COR-L47 (cell line): ENCODE data around the gene CC2D2A.

Experiments
- DNase-seq: peaks from one replicate; lab custom pipeline; 2025; lab: John Stamatoyannopoulos, UW

Gene CC2D2A

DNA sequence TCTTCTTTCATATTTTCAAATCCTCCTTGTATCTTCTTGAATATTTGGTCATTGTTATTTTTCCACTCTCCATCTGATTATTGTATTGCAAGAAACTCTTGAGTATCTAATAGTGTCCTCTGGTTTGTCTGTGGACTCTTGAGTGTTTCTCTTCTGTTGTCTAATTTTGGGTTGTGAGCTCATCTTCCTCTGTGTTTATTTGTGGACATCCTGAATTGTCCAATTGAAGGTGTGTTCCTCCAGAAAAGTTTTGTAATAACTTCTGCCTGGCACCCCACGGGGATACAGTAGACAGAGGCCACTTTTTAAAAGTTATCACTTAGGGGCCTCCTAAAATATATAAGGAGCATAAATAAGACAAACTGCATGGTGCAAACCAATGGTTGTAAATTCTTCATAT, 3.1 kb upstream of the CC2D2A start:
- no peak for DNase-seq

DNA sequence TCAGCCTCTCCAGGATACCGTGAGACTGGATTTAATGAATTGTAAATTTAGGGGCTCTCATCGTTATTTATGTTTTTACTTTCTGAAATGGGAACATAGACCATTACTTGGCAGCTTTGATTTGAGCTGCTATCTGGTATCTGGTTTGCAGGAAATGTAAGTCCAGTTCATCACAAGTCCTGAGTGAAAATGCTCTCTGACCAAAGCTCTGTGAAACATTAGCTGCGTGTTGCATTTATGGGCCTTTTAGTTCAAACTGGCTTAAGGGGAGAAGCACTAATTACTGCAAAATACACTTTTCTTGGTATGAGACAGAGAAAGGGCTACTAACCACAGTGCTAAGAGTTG, 420 bp downstream of the CC2D2A start:
- no peak for DNase-seq

- DNase-seq, result no peak
Measured at GRCh38 chr4:15476396-15476795, 6.7 kb downstream of the CC2D2A start.

- DNase-seq, result no peak
Measured at GRCh38 chr4:15478724-15479088, 9.0 kb downstream of the CC2D2A start.

- DNase-seq, result peak; percentile 74
Measured at GRCh38 chr4:15479089-15479912, 9.6 kb downstream of the CC2D2A start.

DNA sequence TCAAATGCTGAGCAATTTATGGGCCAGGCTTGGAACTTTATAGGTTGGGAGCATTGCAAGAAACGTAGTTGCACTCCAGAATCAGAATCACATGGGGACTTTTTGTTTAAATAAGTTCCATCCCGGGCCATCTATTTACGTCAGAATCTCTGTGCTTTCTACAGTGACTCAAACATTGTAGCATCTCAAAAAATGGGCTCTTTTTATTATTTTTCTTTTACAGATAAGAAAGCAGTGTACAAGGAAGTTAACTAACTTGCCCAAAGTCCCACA, 10.2 kb downstream of the CC2D2A start:
- DNase-seq, result no peak

DNA sequence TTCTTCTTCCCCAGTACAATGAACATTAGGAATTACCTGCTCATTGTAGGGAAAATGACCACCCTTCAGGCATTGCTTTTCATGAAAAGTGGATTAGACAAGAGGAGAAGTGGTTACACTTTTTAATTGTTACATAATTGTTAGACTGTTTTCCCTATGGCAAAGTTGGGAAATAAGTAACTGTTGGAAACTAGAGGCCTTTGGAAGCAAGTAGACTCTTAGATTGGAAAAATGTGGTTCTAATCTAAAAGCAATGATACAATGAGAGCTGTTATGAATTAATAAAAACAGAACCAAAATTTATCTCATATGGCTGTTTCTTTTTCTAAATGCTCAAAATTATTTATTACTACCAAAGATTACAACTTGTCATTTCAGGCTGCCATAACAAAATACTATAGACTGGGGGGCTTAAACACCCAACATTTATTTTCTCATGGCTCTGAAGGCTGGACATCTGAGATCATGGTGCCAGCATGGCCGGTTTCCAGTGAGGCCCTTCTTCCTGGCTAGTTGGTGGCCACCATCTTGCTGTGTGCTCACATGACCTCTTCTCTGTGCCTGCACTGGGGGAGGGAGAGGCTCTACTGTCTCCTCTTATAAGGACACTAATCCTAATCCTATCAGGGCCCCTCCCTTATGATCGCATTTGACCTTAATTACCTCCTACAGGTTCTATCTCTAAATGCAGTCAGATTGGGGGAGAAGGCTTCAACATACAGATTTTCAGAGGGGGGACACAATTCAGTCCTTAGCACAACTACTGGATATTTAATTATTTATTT, 12.5 kb downstream of the CC2D2A start:
- DNase-seq, result no peak

- DNase-seq, result no peak
Measured at GRCh38 chr4:15482842-15483241, 13.2 kb downstream of the CC2D2A start.

GRCh38 chr4:15488136-15488535, 18.5 kb downstream of the CC2D2A start:
- no peak for DNase-seq

DNA sequence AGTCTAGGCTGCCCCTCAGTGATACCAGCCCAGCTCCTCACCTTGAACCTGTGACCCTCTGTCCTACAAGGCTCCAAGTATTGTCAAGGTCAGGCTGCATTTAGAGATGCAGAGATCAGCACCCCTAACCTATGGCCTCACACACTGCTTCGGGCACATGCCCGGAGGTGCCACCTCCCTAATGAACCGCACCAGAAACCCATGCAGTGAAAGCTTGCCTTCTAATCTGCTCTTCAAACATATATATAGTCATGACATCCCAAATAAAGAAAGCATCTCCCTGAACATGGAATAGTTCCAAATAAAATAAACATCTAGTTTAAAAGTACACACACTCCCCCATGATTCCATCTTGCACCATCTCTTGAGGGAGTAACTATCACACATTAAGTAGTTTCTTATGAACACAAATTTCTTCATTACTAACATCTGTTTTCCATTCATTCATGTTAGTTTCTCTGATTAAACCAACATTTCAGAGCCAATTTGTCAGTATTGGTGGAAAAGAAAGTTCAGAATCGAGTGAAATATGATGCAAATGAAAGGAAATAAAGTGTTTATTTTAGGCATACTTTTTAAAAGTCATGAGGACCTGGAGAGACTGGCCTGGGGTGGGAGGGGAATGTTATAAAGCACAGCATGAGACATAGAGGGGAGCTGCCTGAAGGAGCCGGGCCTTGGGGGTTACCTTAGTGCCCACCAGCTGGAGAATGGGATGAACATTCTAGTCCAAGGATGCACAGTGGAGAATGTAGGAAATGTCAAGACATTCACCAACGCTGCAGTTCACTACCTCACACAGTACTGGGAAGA, 19.2 kb downstream of the CC2D2A start:
- DNase-seq, result no peak

DNA sequence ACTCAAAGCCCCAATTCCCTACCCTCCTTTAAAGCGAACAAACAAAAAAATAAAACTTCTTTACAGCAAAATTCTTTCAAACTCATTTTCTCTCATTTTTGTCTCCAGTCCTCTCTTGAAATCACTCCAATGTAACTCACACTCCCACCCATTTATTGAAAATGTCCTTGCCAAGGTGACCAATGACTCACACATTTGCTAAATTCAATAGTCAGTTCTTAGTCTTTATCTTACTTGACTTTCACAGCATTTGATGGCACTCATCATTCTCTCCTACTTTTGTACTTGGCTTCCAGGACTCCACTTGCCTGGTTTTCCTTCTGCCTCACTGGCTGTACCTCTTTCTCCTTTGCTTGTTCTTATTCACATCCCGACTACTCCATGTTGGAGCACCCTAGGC, 19.9 kb downstream of the CC2D2A start:
- DNase-seq, result no peak

DNA sequence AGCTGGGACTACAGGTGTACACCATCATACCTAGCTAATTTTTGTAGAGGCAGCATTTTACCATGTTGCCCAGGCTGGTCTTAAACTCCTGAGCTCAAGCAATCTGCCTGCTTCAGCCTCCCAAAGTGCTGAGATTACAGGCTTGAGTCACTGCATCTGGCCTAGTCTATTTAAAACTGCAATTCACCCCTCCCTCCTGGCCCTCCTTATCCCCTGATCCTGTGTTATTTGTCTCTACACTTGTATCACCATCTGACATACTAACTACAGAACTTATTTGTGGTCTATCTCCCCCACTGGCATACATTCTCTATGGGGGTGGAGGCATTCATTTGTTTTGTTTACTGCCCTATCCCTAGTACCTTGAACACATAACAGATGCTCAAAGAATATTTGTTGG, 23.7 kb downstream of the CC2D2A start:
- DNase-seq, result no peak

DNA sequence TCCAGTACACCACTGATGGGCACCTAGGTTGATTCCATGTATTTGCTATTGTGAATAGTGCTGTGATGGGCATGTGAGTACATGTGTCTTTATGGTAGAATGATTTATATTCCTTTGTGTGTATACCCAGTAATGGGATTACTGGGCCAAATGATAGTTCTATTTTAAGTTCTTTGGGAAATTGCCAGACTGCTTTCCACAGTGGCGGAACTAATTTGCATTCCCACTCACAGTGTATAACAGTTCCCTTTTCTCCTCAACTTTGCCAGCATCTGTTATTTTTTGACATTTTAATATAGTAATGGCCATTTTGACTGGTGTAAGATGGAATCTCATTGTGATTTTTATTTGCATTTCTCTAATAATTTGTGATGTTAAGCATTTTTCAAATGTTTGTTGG, 25.9 kb downstream of the CC2D2A start:
- DNase-seq, result no peak

- no peak for DNase-seq
Measured at GRCh38 chr4:15498356-15498755, 28.7 kb downstream of the CC2D2A start.

DNA sequence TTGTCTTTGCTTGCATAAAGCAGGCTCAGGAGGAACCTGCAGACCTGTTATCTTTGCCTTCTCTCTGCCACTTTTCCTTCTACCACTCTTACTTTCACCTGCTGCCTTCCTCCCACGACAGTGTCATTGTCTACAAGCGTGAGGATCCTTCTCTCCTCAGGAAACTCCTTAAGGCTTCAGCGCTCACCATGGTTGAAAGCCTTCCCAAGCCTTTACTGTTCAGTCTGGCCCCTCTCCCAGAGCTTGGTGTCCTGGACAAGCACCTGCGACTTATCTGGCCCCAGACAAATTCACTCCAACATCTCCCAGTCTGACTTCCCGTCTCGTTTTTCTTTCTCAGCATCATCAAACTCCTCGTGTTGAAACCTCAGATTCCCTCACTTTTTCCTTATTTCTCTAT, 31.0 kb downstream of the CC2D2A start:
- DNase-seq, result no peak

- DNase-seq, result no peak
Measured at GRCh38 chr4:15501941-15502340, 32.3 kb downstream of the CC2D2A start.

GRCh38 chr4:15502384-15502783, 32.7 kb downstream of the CC2D2A start:
- DNase-seq, result no peak

- DNase-seq, result no peak
Measured at GRCh38 chr4:15504041-15504440, 34.4 kb downstream of the CC2D2A start.

- DNase-seq, result no peak
Measured at GRCh38 chr4:15506464-15506863, 36.8 kb downstream of the CC2D2A start.

DNA sequence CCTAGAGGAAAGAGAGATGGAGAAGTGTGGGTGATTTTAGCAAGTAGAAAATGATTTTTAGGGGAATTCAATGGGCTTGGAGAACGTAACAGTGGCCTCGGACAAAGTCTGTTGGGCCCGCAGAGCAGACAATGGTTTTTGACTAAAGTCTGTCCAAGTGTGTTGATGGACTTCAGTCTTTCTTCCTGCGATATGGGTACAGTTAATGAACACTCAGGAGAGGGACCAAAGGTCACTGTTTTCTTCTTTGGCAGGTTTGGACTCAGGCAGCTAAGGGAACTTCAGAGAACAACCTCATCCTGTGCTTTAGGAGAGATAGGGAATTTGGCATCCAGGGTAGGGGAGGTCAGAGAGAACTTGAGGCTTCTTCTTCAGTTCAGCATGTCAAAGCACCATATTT, 38.0 kb downstream of the CC2D2A start:
- DNase-seq, result no peak

DNA sequence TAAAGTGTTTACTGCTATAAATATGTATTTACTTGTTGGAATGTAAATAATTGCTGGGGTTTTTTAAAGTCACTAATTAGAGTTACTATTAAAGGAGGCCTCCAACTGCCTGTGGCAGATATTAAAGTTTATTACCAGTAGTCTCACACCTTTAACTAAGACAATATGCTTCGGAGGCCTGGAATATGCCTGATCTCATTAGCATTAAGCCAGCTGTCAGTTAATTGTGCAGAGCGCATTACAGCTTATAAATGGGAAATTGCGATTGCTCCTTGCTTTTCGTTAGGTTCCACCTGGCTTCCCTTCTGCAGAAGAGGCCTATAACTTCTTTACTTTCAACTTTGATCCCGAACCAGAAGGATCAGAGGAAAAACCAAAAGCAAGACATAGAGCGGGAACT, 41.3 kb downstream of the CC2D2A start:
- DNase-seq, result no peak

DNA sequence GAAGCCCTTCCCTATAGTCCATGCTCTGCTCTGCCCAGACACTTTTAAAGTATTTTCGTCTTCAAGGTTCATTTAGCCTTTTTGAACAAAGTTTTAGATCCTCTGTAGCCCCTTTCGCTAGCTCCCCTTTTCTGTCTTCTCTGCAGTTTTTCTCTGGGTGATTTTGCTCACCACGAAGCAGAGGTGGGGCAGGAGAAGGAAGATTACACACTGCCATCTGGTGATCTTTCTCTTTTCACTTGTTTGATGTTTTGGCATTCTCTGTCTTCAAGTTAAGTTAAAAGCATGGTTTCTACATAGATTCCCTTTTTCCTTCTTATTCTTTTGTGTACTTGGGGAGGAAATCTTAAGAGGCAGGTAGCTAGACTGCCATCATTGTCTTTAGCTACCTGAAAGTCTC, 43.9 kb downstream of the CC2D2A start:
- no peak for DNase-seq

GRCh38 chr4:15515106-15515505, 45.4 kb downstream of the CC2D2A start:
- DNase-seq, result no peak
